ENCODE results near the gene CASQ2.

CASQ2 gene

DNA sequence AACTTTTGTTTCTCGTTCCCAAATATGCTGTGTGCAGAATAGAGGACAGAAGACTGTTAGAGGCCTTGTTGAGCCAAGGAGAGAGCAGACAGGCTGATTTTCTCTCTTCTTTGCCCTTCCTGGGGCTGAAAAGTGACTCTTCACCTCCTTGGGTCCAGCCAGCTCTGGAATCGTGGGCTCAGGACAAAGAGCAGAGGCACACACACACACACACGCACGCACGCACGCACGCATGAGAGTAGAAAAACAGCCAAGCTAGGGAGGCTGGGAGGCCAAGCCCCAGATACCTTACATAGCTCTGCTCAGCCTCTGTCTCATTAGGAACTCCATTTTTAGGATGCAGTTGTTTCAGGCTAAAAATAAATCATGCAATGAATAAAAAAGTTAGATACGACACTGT, at the start of gene CASQ2:
CASQ2 (minus strand) TSS at position 166 of the 400 bp plus-strand sequence. CDS start 173 bp downstream, outside the sequence.
- DNase-seq, result no peak
- intact Hi-C loops (cut with DNase I), result no loop called here

- intact Hi-C loops (cut with DNase I), result no loop called here
- DNase-seq, result no peak
These were observed 47.2 kb upstream of the CASQ2 start for GRCh38 chr1:115815694-115816093.

GRCh38 chr1:115814685-115815398, 46.3 kb upstream of the CASQ2 start:
- no peak for DNase-seq
- intact Hi-C loops (cut with DNase I), result no loop called here

GRCh38 chr1:115813727-115814126, 45.2 kb upstream of the CASQ2 start:
- DNase-seq, result no peak
- intact Hi-C loops (cut with DNase I), result no loop called here

GRCh38 chr1:115811140-115811828, 42.8 kb upstream of the CASQ2 start:
- intact Hi-C loops (cut with DNase I), result no loop called here
- no peak for DNase-seq

GRCh38 chr1:115810609-115811008, 42.1 kb upstream of the CASQ2 start:
- intact Hi-C loops (cut with DNase I), result no loop called here
- no peak for DNase-seq

DNA sequence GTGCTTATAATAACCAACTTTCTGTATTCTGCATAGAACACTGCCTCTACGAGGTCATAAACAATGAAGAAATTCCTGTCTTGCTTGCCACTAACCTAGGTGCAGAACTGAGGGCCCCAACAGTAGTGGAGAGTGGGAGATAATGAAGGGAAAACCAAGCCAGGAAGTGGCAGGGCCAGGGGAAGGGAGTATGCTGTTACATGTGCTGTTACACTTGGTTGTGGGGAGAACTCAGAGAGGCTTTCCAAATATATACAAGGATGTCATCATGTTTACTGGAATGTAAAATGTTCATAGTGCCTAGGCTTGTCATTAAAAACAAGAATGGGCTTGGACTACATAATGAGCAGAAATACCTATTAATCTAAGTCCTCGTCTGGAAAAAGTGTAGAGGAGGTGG, 41.3 kb upstream of the CASQ2 start:
- intact Hi-C loops (cut with DNase I), result no loop called here
- no peak for DNase-seq

GRCh38 chr1:115809076-115809475, 40.6 kb upstream of the CASQ2 start:
- DNase-seq, result no peak
- intact Hi-C loops (cut with DNase I), result no loop called here

DNA sequence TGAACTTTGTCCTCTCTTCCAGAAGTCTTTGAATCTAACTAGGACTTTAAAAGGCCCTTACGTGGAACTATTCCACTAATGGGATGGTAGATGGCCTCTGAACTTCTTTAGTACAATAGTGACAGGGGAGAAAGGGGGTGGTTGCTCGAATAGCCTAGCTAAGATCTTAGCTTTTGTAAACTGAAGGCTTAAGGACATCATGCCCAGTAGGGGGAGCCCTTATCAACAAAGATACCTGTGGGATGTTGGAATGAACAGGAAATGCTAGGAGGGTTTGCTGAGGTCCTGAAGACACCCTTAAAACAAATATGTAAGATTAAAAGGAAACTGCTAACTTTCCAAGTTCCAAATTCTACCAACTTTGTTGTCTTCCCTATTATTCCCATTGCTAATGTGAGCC, 39.2 kb upstream of the CASQ2 start:
- peak in 2 of 10 donors; percentile 36 to 62 for DNase-seq

DNA sequence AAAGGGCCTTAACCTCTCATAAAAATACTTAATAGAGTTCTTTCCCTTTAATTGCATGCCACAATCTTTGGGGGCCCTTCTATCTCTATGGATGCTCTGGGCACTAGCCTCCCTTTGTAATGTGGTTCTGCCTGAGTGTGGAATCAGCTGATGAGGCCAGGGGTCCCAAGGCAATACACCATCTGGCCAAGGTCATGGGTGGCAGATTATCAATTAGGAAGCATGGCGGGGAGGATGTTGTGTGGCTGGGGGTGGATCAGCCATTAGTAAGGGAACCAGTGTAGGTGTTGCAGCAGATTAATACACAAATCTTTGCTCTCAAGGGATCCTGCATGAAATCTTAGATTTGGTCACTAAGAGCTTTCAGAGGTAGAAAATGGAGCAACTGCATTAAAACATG, 37.1 kb upstream of the CASQ2 start:
- no peak for DNase-seq
- intact Hi-C loops (cut with DNase I), result no loop called here

More for the DNA sequence above, 39.2 kb upstream of the CASQ2 start:
- intact Hi-C loops (cut with DNase I), result loop anchor here (1.0 kb wide), 1 partner anchor 174 kb away; no protein-coding TSS in a partner anchor

GRCh38 chr1:115802416-115802815, 33.9 kb upstream of the CASQ2 start:
- intact Hi-C loops (cut with DNase I), result no loop called here
- no peak for DNase-seq

- DNase-seq, result no peak
- intact Hi-C loops (cut with DNase I), result no loop called here
These were observed 29.0 kb upstream of the CASQ2 start for GRCh38 chr1:115797486-115797885.

- DNase-seq, result no peak
- intact Hi-C loops (cut with DNase I), result no loop called here
These were observed 28.4 kb upstream of the CASQ2 start for GRCh38 chr1:115796897-115797296.

- intact Hi-C loops (cut with DNase I), result no loop called here
- DNase-seq, result no peak
These were observed 27.5 kb upstream of the CASQ2 start for GRCh38 chr1:115796036-115796435.

- DNase-seq, result peak in 1 of 10 donors; percentile 29
- intact Hi-C loops (cut with DNase I), result no loop called here
These were observed 26.6 kb upstream of the CASQ2 start for GRCh38 chr1:115794976-115795639.

DNA sequence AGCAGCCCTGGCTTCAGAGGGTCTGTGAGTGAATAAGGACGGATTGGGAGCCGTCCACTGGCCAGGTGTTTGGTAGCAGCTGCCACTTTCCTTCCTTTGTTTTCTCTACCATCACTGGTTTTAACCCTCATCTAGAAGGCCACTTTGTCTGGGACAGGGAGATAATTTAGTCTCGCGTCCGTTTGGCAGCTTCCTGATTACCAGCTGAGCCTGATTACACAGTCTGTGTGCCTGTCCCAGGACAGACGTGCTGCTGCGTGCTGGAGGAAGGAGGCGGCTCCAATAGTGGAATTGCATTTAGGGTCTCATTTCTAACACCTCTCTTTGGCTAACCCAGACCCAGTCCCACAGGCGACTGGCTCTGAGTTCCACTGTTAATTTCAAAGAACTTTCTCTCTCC, 24.6 kb upstream of the CASQ2 start:
- no peak for DNase-seq
- intact Hi-C loops (cut with DNase I), result no loop called here

DNA sequence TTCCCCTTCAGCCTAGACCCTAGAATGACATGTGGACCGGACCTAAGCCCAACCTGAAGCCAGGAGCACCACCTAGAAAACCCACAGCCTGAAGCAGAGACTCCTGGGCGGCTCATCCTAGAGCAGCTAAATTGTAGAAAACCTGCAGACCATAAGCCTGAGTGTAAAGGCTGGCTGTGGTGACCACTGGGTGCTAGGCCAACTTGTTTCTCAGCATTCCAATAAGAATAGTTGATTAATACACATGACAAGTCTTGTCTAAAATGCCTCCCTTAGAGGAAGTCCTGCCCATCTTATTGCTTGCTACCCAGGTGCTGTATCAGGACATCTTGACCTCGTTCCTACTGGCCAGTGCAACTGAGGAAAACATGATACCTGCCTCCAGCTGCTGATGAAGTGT, 23.3 kb upstream of the CASQ2 start:
- intact Hi-C loops (cut with DNase I), result no loop called here
- no peak for DNase-seq

- DNase-seq, result no peak
- intact Hi-C loops (cut with DNase I), result no loop called here
These were observed 22.3 kb upstream of the CASQ2 start for GRCh38 chr1:115790846-115791245.

DNA sequence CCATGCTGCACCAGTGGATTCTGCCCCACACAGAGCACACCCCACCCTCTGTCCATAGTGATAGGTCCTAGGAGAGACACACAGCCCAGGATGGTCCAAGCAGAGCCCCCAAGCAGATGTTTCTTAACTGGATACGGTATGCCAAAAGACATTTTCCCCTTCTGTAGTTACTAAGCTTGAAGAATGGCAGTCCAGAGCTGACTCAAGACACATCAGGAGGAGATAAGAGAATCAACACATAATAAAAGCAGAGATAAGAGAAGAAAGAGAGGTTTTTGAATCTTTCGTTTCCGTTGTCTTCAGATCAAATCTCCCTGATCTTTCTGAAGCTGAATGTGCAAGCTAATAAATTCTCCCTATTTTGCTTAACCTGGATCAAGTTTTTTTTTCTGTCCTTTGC, 21.8 kb upstream of the CASQ2 start:
- intact Hi-C loops (cut with DNase I), result no loop called here
- no peak for DNase-seq

- intact Hi-C loops (cut with DNase I), result no loop called here
- no peak for DNase-seq
These were observed 14.8 kb upstream of the CASQ2 start for GRCh38 chr1:115783311-115783710.

- DNase-seq, result no peak
- intact Hi-C loops (cut with DNase I), result no loop called here
These were observed 14.2 kb upstream of the CASQ2 start for GRCh38 chr1:115782571-115783281.

All from posterior cingulate gyrus (tissue), 11 donors.